A673 (cell line): ENCODE measurements around the gene TTLL11. TPM values are rescaled to one million over a fixed set of nuclear protein-coding genes. Genes with fewer than 3 reads are reported as not detected.

ENCODE experiments used
- BruUV-seq: library from RNA; stranded (reverse); fragments of 400-500 nt; replicated peaks from 2 replicates; lab custom pipeline; 2021; lab: Mats Ljungman, UMichigan
- CTCF ChIA-PET: fragments of 300-600 bp; sonication (Branson Sonifier 250); formaldehyde crosslinking; loops from one replicate; lab custom pipeline; 2022; ENCODE audit warnings: antibody characterized with exemption; lab: Charles Lee
- POLR2A ChIA-PET: fragments of 300-600 bp; sonication (Branson Sonifier 250); formaldehyde crosslinking; loops from one replicate; lab custom pipeline; 2022; ENCODE audit warnings: antibody characterized with exemption; ENCODE audit not compliant: low non-redundant PET; lab: Charles Lee
- DNase-seq: peaks from one replicate; pipeline ENCODE4 v3.0.0-alpha.2; 2015; ENCODE audit warnings: low spot score
- H3K27ac ChIP-seq: fragments of 200-600 bp; sonication (generic); 2 replicates; pipeline ENCODE4 v1.5.1; 2016; ENCODE audit warnings: mixed run types, low read depth, mild to moderate bottlenecking, mixed read lengths, antibody characterized with exemption, low read length; ENCODE audit not compliant: poor library complexity, severe bottlenecking
- H3K27me3 ChIP-seq: fragments of 200-600 bp; sonication (generic); replicated peaks from 2 replicates; pipeline ENCODE4 v1.6.1; 2017; ENCODE audit warnings: mixed run types, low read depth, mild to moderate bottlenecking, mixed read lengths, antibody characterized with exemption, low read length; ENCODE audit not compliant: insufficient read depth, poor library complexity
- H3K36me3 ChIP-seq: fragments of 200-600 bp; sonication (generic); 2 replicates; pipeline ENCODE4 v1.6.1; 2016; ENCODE audit warnings: mixed run types, mild to moderate bottlenecking, mixed read lengths, antibody characterized with exemption, low read length; ENCODE audit not compliant: insufficient read depth, poor library complexity, severe bottlenecking
- H3K4me1 ChIP-seq: fragments of 200-600 bp; sonication (generic); 2 replicates; pipeline ENCODE4 v1.6.1; 2017; ENCODE audit warnings: mixed run types, mild to moderate bottlenecking, mixed read lengths, antibody characterized with exemption, low read length; ENCODE audit not compliant: insufficient read depth, poor library complexity, severe bottlenecking
- H3K4me3 ChIP-seq: fragments of 200-600 bp; sonication (generic); 2 replicates; pipeline ENCODE4 v1.5.1; 2016; ENCODE audit warnings: low read depth, mixed run types, mild to moderate bottlenecking, mixed read lengths, low read length; ENCODE audit not compliant: poor library complexity, severe bottlenecking
- H3K9me3 ChIP-seq: fragments of 200-600 bp; sonication (generic); 2 replicates; pipeline ENCODE4 v1.6.1; 2016; ENCODE audit warnings: mixed run types, low read depth, mild to moderate bottlenecking, mixed read lengths, antibody characterized with exemption, low read length; ENCODE audit not compliant: poor library complexity, severe bottlenecking
- CTCF ChIP-seq: fragments of 300-800, 200-600 bp; sonication (generic); conservative IDR thresholded peaks from 2 replicates; pipeline ENCODE4 v1.5.1; 2017; ENCODE audit warnings: low read depth, mild to moderate bottlenecking, antibody characterized with exemption, low read length, moderate library complexity, mixed read lengths
- EZH2 ChIP-seq: fragments of 200-600 bp; sonication (generic); IDR thresholded peaks from 2 replicates; pipeline ENCODE4 v1.6.1; 2017; ENCODE audit warnings: borderline replicate concordance, low read depth, mild to moderate bottlenecking, mixed read lengths, antibody characterized with exemption, low read length; ENCODE audit not compliant: poor library complexity, severe bottlenecking
- intact Hi-C: fragments of 100-400 bp; cut with micrococcal nuclease; formaldehyde crosslinking; loops from one replicate; pipeline ENCODE4 v1.10.0; 2022; ENCODE audit not compliant: unreplicated experiment
- total RNA-seq: library from RNA; stranded (reverse); gene quantifications from 2 replicates; pipeline ENCODE4 v1.2.3, GENCODE V29; 2021

The TTLL11 gene
- total RNA-seq, 1 experiment from 2014 or later, result 3.0 TPM

- H3K27me3 ChIP-seq, result no peaks in the 10 kb centered on the region
- no peak overlapping the region for H3K4me3 ChIP-seq
- intact Hi-C loops, result no loop called here
- ChIA-PET POLR2A (no interaction called here), CTCF (no interaction called here)
- no peak for DNase-seq
- BruUV-seq, result no TSS peak
- H3K36me3 ChIP-seq, result no peaks in the 10 kb centered on the region
- no peaks in the 10 kb centered on the region for H3K4me1 ChIP-seq
- H3K27ac ChIP-seq, result no peak overlapping the region
- TF ChIP-seq EZH2 (no peak), CTCF (no peak)
- no peaks in the 10 kb centered on the region for H3K9me3 ChIP-seq
Measured at GRCh38 chr9:121841771-121842611, 251.1 kb downstream of the TTLL11 start.

GRCh38 chr9:121840838-121841760, 252.0 kb downstream of the TTLL11 start:
- BruUV-seq, result no TSS peak
- no peaks in the 10 kb centered on the region for H3K27me3 ChIP-seq
- H3K9me3 ChIP-seq, result no peaks in the 10 kb centered on the region
- TF ChIP-seq CTCF (no peak), EZH2 (no peak)
- H3K4me1 ChIP-seq, result no peaks in the 10 kb centered on the region
- POLR2A ChIA-PET, result no interaction called here
- no peak overlapping the region for H3K4me3 ChIP-seq
- intact Hi-C loops, result no loop called here
- no peak for DNase-seq
- CTCF ChIA-PET, result no interaction called here
- H3K36me3 ChIP-seq, result no peaks in the 10 kb centered on the region
- H3K27ac ChIP-seq, result no peak overlapping the region

GRCh38 chr9:121839726-121840500, 253.2 kb downstream of the TTLL11 start:
- no peaks in the 10 kb centered on the region for H3K9me3 ChIP-seq
- TF ChIP-seq EZH2 (no peak), CTCF (no peak)
- H3K4me3 ChIP-seq, result no peak overlapping the region
- no peaks in the 10 kb centered on the region for H3K4me1 ChIP-seq
- DNase-seq, result no peak
- no TSS peak for BruUV-seq
- ChIA-PET POLR2A (no interaction called here), CTCF (no interaction called here)
- no peaks in the 10 kb centered on the region for H3K27me3 ChIP-seq
- intact Hi-C loops, result loop anchor here (5.0 kb wide), 1 partner anchor 152 kb away; no protein-coding TSS in a partner anchor
- H3K27ac ChIP-seq, result no peak overlapping the region
- H3K36me3 ChIP-seq, result no peaks in the 10 kb centered on the region
